Mesodermal cell (in vitro differentiated cells): Measurements from ENCODE around the gene RBCK1.

Experiments
- H3K27ac ChIP-seq: 2 replicates; pipeline ENCODE4 v1.7.0; 2013; ENCODE audit warnings: mild to moderate bottlenecking, low read depth, low read length, moderate library complexity; ENCODE audit not compliant: severe bottlenecking
- H3K36me3 ChIP-seq: 2 replicates; pipeline ENCODE4 v1.7.1; 2013; ENCODE audit warnings: mild to moderate bottlenecking, low read length, moderate library complexity; ENCODE audit not compliant: control insufficient read depth, insufficient read depth
- H3K4me1 ChIP-seq: one replicate; pipeline ENCODE4 v1.7.1; 2013; ENCODE audit warnings: mild to moderate bottlenecking, low read length; ENCODE audit not compliant: insufficient read depth, control insufficient read depth, poor library complexity, severe bottlenecking
- H3K4me3 ChIP-seq: 2 replicates; pipeline ENCODE4 v1.7.0; 2013; ENCODE audit warnings: low read length, control low read depth, mild to moderate bottlenecking; ENCODE audit not compliant: insufficient read depth, poor library complexity, severe bottlenecking; ENCODE audit errors: extremely low read depth
- H3K9me3 ChIP-seq: 2 replicates; pipeline ENCODE4 v1.7.1; 2013; ENCODE audit warnings: mild to moderate bottlenecking, low read length, moderate library complexity; ENCODE audit not compliant: control insufficient read depth
- WGBS, 2 experiments: methylation state at CpG; one replicate each; pipeline ENCODE4 v1.1.5; 2013; ENCODE audit warnings: missing lambda C conversion rate in 2 of 2; ENCODE audit not compliant: insufficient coverage in 2 of 2; 5-methylcytosine and 5-hydroxymethylcytosine counted together

The RBCK1 gene

GRCh38 chr20:420721-421574, 12.8 kb downstream of the RBCK1 start:
- Histone ChIP-seq H3K36me3 (peaks cover 68% of the 10 kb centered on the region), H3K4me3 (no peak overlapping the region)
- 98% methylated on average over 38 to 40 of the region's 49 CpGs for WGBS, 2 experiments

GRCh38 chr20:421685-422250, 13.7 kb downstream of the RBCK1 start:
- Histone ChIP-seq H3K36me3 (peaks cover 73% of the 10 kb centered on the region), H3K4me1 (no peaks in the 10 kb centered on the region), H3K4me3 (no peak overlapping the region), H3K27ac (no peak overlapping the region), H3K9me3 (no peaks in the 10 kb centered on the region)
- WGBS, 2 experiments = 98 to 100% methylated on average over 4 to 6 of the region's 8 CpGs

More at GRCh38 chr20:420721-421574, 12.8 kb downstream of the RBCK1 start:
- no peak overlapping the region for H3K27ac ChIP-seq
- H3K4me1 ChIP-seq = no peaks in the 10 kb centered on the region
- no peaks in the 10 kb centered on the region for H3K9me3 ChIP-seq

- H3K4me1 ChIP-seq = no peaks in the 10 kb centered on the region
- 100% methylated on average over 1 of the region's 2 CpGs for WGBS, 2 experiments
- H3K36me3 ChIP-seq = peaks cover 76% of the 10 kb centered on the region
- no peaks in the 10 kb centered on the region for H3K9me3 ChIP-seq
- no peak overlapping the region for H3K4me3 ChIP-seq
- no peak overlapping the region for H3K27ac ChIP-seq
These were observed 18.5 kb downstream of the RBCK1 start for GRCh38 chr20:426566-426965.

GRCh38 chr20:427401-427800, 19.3 kb downstream of the RBCK1 start:
- Histone ChIP-seq H3K4me3 (no peak overlapping the region), H3K9me3 (no peaks in the 10 kb centered on the region), H3K4me1 (no peaks in the 10 kb centered on the region), H3K36me3 (peaks cover 72% of the 10 kb centered on the region), H3K27ac (no peak overlapping the region)
- 92 to 100% methylated on average over 3 to 4 of the region's 4 CpGs for WGBS, 2 experiments

- peaks cover 67% of the 10 kb centered on the region for H3K36me3 ChIP-seq
- no peaks in the 10 kb centered on the region for H3K4me1 ChIP-seq
- 93 to 94% methylated on average over 11 to 12 of the region's 14 CpGs for WGBS, 2 experiments
- H3K9me3 ChIP-seq = no peaks in the 10 kb centered on the region
- no peak overlapping the region for H3K4me3 ChIP-seq
- H3K27ac ChIP-seq = no peak overlapping the region
These were observed 20.0 kb downstream of the RBCK1 start for GRCh38 chr20:427849-428657.

- H3K4me3 ChIP-seq = no peak overlapping the region
- no peaks in the 10 kb centered on the region for H3K4me1 ChIP-seq
- peaks cover 61% of the 10 kb centered on the region for H3K36me3 ChIP-seq
- 89 to 97% methylated on average over 11 to 14 of the region's 14 CpGs for WGBS, 2 experiments
- H3K27ac ChIP-seq = no peak overlapping the region
- no peaks in the 10 kb centered on the region for H3K9me3 ChIP-seq
These were observed 20.6 kb downstream of the RBCK1 start for GRCh38 chr20:428658-429200.

GRCh38 chr20:430091-430999, 22.2 kb downstream of the RBCK1 start:
- Histone ChIP-seq H3K27ac (no peak overlapping the region), H3K4me3 (no peak overlapping the region), H3K36me3 (peaks cover 59% of the 10 kb centered on the region), H3K4me1 (no peaks in the 10 kb centered on the region), H3K9me3 (no peaks in the 10 kb centered on the region)
- WGBS, 2 experiments = 89 to 91% methylated on average over 21 of the region's 21 CpGs

GRCh38 chr20:431012-431904, 23.2 kb downstream of the RBCK1 start:
- H3K4me1 ChIP-seq = no peaks in the 10 kb centered on the region

GRCh38 chr20:432208-432607, 24.1 kb downstream of the RBCK1 start:
- Histone ChIP-seq H3K4me3 (no peak overlapping the region), H3K36me3 (peaks cover 67% of the 10 kb centered on the region), H3K9me3 (no peaks in the 10 kb centered on the region), H3K27ac (no peak overlapping the region), H3K4me1 (no peaks in the 10 kb centered on the region)
- 93 to 97% methylated on average over 11 to 12 of the region's 13 CpGs for WGBS, 2 experiments

More at GRCh38 chr20:431012-431904, 23.2 kb downstream of the RBCK1 start:
- peaks cover 61% of the 10 kb centered on the region for H3K36me3 ChIP-seq
- H3K9me3 ChIP-seq = no peaks in the 10 kb centered on the region
- 79 to 86% methylated on average over 14 to 16 of the region's 17 CpGs for WGBS, 2 experiments
- H3K27ac ChIP-seq = no peak overlapping the region
- no peak overlapping the region for H3K4me3 ChIP-seq
